Measurements from ENCODE around the gene MAPK10.

MAPK10 gene

DNA sequence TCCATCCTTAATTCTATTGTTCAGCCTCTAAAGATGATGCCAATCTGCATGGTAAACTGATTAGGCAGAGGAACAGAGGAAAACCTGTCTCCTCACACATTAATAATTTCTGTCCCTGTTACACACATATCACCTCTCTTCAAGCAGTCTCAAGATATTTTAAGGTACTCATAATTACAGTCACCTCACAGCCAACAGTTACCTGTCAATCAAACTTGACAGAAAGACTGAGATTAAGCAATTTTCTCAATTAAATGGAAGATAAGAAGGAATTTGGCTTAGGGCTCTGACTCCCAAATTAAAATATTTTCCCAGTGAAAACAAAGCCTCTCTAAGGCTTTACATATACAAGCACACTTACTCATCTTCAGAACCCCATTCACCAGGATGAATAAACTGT is 85.2 kb downstream of the MAPK10 start:
- no peak for TF ChIP-seq FOXM1 (IDR thresholded peaks at IDR 0.05; ENCODE audit: borderline replicate concordance)
- TF ChIP-seq, protein P1, sequence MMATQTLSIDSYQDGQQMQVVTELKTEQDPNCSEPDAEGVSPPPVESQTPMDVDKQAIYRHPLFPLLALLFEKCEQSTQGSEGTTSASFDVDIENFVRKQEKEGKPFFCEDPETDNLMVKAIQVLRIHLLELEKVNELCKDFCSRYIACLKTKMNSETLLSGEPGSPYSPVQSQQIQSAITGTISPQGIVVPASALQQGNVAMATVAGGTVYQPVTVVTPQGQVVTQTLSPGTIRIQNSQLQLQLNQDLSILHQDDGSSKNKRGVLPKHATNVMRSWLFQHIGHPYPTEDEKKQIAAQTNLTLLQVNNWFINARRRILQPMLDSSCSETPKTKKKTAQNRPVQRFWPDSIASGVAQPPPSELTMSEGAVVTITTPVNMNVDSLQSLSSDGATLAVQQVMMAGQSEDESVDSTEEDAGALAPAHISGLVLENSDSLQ (IDR thresholded peaks at IDR 0.05), result peak; percentile 64
- TF ChIP-seq TARDBP (IDR thresholded peaks at IDR 0.05), result no peak
- CTCF ChIA-PET, result no interaction called here
- DNase-seq (ENCODE audit: extremely low spot score), result no peak
- POLR2A ChIA-PET, result no interaction called here

DNA sequence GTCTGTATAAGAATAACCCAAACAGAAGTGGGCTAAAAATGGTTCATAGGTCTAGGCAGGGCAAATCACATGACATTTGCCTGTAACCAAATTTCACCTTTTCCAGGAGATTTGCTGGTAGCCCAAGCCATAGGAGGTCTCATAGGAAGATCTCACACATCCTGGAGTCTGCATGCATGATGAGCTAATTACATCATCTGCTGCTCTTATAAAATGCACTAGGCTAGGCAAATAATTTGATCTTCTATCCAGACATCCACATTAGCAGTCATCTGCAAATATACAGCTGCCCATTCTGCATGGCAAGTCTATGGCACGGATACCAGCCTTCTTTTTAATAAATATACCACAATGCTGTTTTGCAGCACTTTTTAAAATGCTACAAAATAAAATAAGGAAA is 87.2 kb downstream of the MAPK10 start:
- POLR2A ChIA-PET, result no interaction called here
- CTCF ChIA-PET, result no interaction called here
- TF ChIP-seq NFRKB (IDR thresholded peaks at IDR 0.05) (no peak), TARDBP (IDR thresholded peaks at IDR 0.05) (no peak), ZNF384 (IDR thresholded peaks at IDR 0.05) (no peak), BHLHE40 (IDR thresholded peaks at IDR 0.05; ENCODE audit: borderline replicate concordance) (no peak), ELF4 (IDR thresholded peaks at IDR 0.05) (no peak)
- DNase-seq (ENCODE audit: extremely low spot score), result no peak

DNA sequence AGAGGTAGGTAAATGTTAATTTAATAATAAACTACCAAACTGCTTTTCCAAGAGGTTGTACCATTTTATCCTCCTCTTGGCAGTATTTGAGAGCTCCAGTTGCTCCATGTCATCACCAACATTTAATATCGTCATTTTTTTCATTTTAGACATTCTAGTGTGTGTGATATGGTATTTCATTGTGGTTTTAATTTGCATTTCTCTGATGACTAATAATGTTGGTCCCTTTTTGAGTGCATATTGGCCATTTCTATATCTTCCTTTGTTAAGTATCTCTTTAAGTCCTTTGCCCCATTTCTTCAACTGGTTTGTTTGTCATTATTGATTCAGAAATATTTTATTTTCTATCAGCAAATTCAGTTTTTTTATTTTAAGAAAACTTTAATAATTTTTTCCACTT is 88.8 kb downstream of the MAPK10 start:
- no peak for TF ChIP-seq ELF4 (IDR thresholded peaks at IDR 0.05)
- no peak for TF ChIP-seq NFRKB (IDR thresholded peaks at IDR 0.05)
- no peak for TF ChIP-seq ARNT (IDR thresholded peaks at IDR 0.05)
- no peak for TF ChIP-seq LEF1 (IDR thresholded peaks at IDR 0.05; ENCODE audit: borderline replicate concordance)
- no peak for TF ChIP-seq FOXM1 (IDR thresholded peaks at IDR 0.05; ENCODE audit: borderline replicate concordance)
- ChIA-PET CTCF (no interaction called here), POLR2A (no interaction called here)
- DNase-seq (ENCODE audit: extremely low spot score), result no peak

DNA sequence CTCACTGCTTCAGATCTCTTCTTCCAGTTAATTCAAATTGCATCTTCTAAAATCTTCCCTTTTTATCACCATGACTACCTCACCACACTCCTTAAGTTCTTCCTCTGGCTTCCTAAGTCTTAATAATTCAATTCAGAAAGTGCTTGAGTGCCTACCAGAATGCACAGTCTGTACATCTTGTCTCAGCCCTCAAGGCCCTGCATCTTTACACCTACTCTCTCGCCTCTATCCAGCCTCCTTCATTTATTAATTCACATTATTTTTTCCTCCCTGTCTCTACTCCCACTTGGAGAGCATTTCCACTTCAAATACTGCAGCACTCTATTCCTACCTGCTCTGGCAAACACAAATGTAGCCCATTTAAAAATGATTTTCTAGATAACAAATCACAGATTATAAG is 90.5 kb downstream of the MAPK10 start:
- DNase-seq (ENCODE audit: extremely low spot score), result no peak
- no peak for TF ChIP-seq BHLHE40 (IDR thresholded peaks at IDR 0.05; ENCODE audit: borderline replicate concordance)
- no peak for TF ChIP-seq L3MBTL2 (conservative IDR thresholded peaks at IDR 0.05)
- no peak for TF ChIP-seq SUZ12 (IDR thresholded peaks at IDR 0.05)
- TF ChIP-seq, protein P1 (IDR thresholded peaks at IDR 0.05), result no peak
- no peak for TF ChIP-seq ELF4 (IDR thresholded peaks at IDR 0.05)
- CTCF ChIA-PET, result no interaction called here
- POLR2A ChIA-PET, result no interaction called here

DNA sequence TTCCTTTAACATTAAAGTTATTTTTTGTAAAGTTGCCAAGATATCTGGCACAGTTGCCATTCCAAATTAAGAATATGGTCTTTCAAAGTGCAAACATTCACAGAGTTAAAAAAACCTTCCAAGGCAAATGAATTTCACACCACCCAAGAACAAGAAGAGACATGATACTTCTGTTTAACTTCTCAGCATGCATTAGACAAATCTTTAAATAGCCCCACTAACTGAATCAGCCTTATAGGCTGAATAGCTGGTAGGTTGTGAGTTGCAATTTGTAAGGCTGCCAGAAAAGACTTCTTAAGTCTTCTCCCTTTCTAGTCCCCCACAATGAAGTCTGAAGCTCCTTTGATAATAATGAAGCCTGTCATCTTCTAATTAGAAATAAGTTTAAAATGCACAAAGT is 95.6 kb downstream of the MAPK10 start:
- ChIA-PET POLR2A (no interaction called here), CTCF (no interaction called here)
- TF ChIP-seq, protein P1 (IDR thresholded peaks at IDR 0.05), result no peak
- no peak for TF ChIP-seq SUZ12 (IDR thresholded peaks at IDR 0.05)
- TF ChIP-seq SP1 (IDR thresholded peaks at IDR 0.05), result no peak
- TF ChIP-seq FOXM1 (IDR thresholded peaks at IDR 0.05; ENCODE audit: borderline replicate concordance), result no peak
- TF ChIP-seq CTBP1 (IDR thresholded peaks at IDR 0.05; ENCODE audit: borderline replicate concordance), result no peak
- TF ChIP-seq L3MBTL2 (conservative IDR thresholded peaks at IDR 0.05), result no peak
- TF ChIP-seq FOXA1 (IDR thresholded peaks at IDR 0.05), result no peak
- no peak for TF ChIP-seq HDGF (IDR thresholded peaks at IDR 0.05; ENCODE audit: borderline replicate concordance)
- no peak for TF ChIP-seq ZNF384 (IDR thresholded peaks at IDR 0.05)
- no peak for TF ChIP-seq ELF4 (IDR thresholded peaks at IDR 0.05)
- TF ChIP-seq FOXK2 (IDR thresholded peaks at IDR 0.05), result no peak
- no peak for TF ChIP-seq LEF1 (IDR thresholded peaks at IDR 0.05; ENCODE audit: borderline replicate concordance)
- no peak for DNase-seq (ENCODE audit: extremely low spot score)

DNA sequence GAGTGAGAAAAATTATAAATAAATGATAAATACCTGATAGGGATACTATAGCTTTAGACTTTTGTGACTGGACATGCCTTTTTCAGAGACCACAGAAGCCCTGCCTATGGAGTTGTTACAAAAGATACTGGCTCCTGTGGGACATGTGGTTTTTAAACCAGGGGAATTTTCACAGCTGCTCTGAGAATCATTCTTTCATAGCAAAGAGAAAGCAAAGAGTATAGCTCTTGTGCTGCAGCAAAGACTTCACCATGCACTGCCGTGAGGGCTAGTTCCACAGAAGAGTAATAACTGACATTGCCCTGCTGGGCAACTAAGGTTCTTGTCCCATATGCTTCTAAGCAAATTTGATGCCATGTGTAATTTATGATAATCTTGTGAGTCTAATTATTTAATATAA is 98.2 kb downstream of the MAPK10 start:
- TF ChIP-seq BHLHE40 (IDR thresholded peaks at IDR 0.05; ENCODE audit: borderline replicate concordance), result no peak
- no peak for TF ChIP-seq ARNT (IDR thresholded peaks at IDR 0.05)
- TF ChIP-seq HDGF (IDR thresholded peaks at IDR 0.05; ENCODE audit: borderline replicate concordance), result no peak
- no peak for TF ChIP-seq FOXM1 (IDR thresholded peaks at IDR 0.05; ENCODE audit: borderline replicate concordance)
- no peak for TF ChIP-seq TARDBP (IDR thresholded peaks at IDR 0.05)
- TF ChIP-seq NFRKB (IDR thresholded peaks at IDR 0.05), result no peak
- no peak for TF ChIP-seq SP1 (IDR thresholded peaks at IDR 0.05)
- TF ChIP-seq ZNF384 (IDR thresholded peaks at IDR 0.05), result no peak
- TF ChIP-seq FOXK2 (IDR thresholded peaks at IDR 0.05), result no peak
- no peak for TF ChIP-seq ELF4 (IDR thresholded peaks at IDR 0.05)
- no peak for TF ChIP-seq SUZ12 (IDR thresholded peaks at IDR 0.05)
- no peak for TF ChIP-seq LEF1 (IDR thresholded peaks at IDR 0.05; ENCODE audit: borderline replicate concordance)
- TF ChIP-seq, protein P1 (IDR thresholded peaks at IDR 0.05), result no peak
- ChIA-PET CTCF (no interaction called here), POLR2A (no interaction called here)
- no peak for DNase-seq (ENCODE audit: extremely low spot score)

DNA sequence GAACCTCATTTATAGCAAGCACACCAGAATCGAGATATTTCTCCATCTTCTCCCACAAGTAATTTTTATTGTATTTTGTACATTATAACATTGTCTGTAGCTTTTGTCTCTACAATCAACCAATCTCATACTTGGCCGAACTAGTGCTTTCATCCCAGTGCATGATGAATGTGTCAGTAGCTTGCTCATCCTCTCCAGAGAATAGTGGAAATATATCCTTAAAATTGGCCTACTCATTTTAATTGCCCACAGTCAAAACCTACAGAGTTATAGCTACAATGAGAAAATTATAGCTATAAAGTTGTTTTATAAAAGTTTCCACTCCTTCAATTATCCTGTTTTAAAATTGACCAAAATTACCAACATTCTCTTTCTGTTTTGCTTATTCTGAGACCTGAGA is 103.8 kb downstream of the MAPK10 start:
- ChIA-PET POLR2A (no interaction called here), CTCF (no interaction called here)
- no peak for TF ChIP-seq L3MBTL2 (conservative IDR thresholded peaks at IDR 0.05)
- TF ChIP-seq NFRKB (IDR thresholded peaks at IDR 0.05), result no peak
- TF ChIP-seq, protein P1 (IDR thresholded peaks at IDR 0.05), result no peak
- DNase-seq (ENCODE audit: extremely low spot score), result no peak
